H1 (cell line): ENCODE measurements around the gene MDC1. TPM values are rescaled to one million over a fixed set of nuclear protein-coding genes. Genes with fewer than 3 reads are reported as not detected.
"Not testable (repeated sequence)": the region's sequence is repeated elsewhere in the genome, so short reads cannot be mapped to it uniquely, and the experiment has no call there.

ENCODE experiments used
- CTCF ChIA-PET: fragments of 300-600 bp; sonication (Branson Sonifier 250); formaldehyde crosslinking; loops from one replicate; lab custom pipeline; 2021; ENCODE audit not compliant: partially characterized antibody; lab: Charles Lee
- POLR2A ChIA-PET: fragments of 300-600 bp; sonication (Branson Sonifier 250); formaldehyde crosslinking; loops from one replicate; lab custom pipeline; 2021; ENCODE audit warnings: inconsistent platforms; ENCODE audit not compliant: partially characterized antibody; lab: Charles Lee
- DNase-seq, 2 experiments: peaks; one replicate each; pipeline versions ENCODE4 v3.0.0 to v3.0.0-alpha.2; 2010 to 2022; ENCODE audit warnings: low spot score in 2 of 2, low read depth in 1 of 2, mixed read lengths in 1 of 2
- FAIRE-seq: peaks from 2 replicates; lab custom pipeline; 2011; peaks lifted over from hg19 to GRCh38; lab: Jason Lieb, UNC
- H2AFZ ChIP-seq: 2 replicates; pipeline ENCODE4 v1.8.1; 2012; ENCODE audit warnings: low read length, inconsistent platforms
- H2AK5ac ChIP-seq: 2 replicates; pipeline ENCODE4 v1.6.1; 2013; ENCODE audit warnings: low read depth, low read length
- H2BK120ac ChIP-seq: replicated peaks from 2 replicates; pipeline ENCODE3; 2013; ENCODE audit warnings: low read depth, low read length, inconsistent platforms
- H2BK12ac ChIP-seq: 2 replicates; pipeline ENCODE4 v1.6.1; 2013; ENCODE audit warnings: low read depth, low read length
- H2BK15ac ChIP-seq: 2 replicates; pipeline ENCODE4 v1.6.1; 2013; ENCODE audit warnings: low read length
- H2BK20ac ChIP-seq: 2 replicates; pipeline ENCODE4 v1.6.1; 2013; ENCODE audit warnings: low read length
- H2BK5ac ChIP-seq: 2 replicates; pipeline ENCODE4 v1.6.1; 2013; ENCODE audit warnings: low read depth, low read length
- H3K14ac ChIP-seq: 2 replicates; pipeline ENCODE4 v1.6.1; 2013; ENCODE audit warnings: inconsistent platforms; ENCODE audit not compliant: insufficient read length
- H3K18ac ChIP-seq: 2 replicates; pipeline ENCODE4 v1.6.1; 2013; ENCODE audit warnings: low read length; ENCODE audit errors: extremely low read depth
- H3K23ac ChIP-seq: 2 replicates; pipeline ENCODE4 v1.6.1; 2013; ENCODE audit warnings: inconsistent platforms; ENCODE audit not compliant: insufficient read length
- H3K23me2 ChIP-seq: 2 replicates; pipeline ENCODE4 v1.6.1; 2013; ENCODE audit warnings: low read depth, low read length
- H3K27ac ChIP-seq: 2 replicates; pipeline ENCODE4 v1.6.1; 2011; ENCODE audit warnings: low read depth, low read length, inconsistent platforms
- H3K27me3 ChIP-seq, 4 experiments: replicated peaks in 1 of 4; 1 replicate in 1 of 4; 2 replicates in 3 of 4; pipeline versions ENCODE4 v1.6.1 to v1.8.1; 2011 to 2013; ENCODE audit warnings: low read length in 3 of 4, mild to moderate bottlenecking in 3 of 4, inconsistent platforms in 2 of 4, mixed read lengths in 2 of 4, moderate library complexity in 1 of 4; ENCODE audit not compliant: control insufficient read depth in 3 of 4, insufficient read depth in 3 of 4; ENCODE audit errors: extremely low read depth in 1 of 4
- H3K36me3 ChIP-seq, 4 experiments: 2 replicates each; pipeline versions ENCODE4 v1.6.1 to v1.8.1; 2011 to 2013; ENCODE audit warnings: mild to moderate bottlenecking in 4 of 4, low read length in 3 of 4, moderate library complexity in 2 of 4, control low read depth in 1 of 4, inconsistent platforms in 1 of 4; ENCODE audit not compliant: insufficient read depth in 4 of 4, control insufficient read depth in 2 of 4
- H3K4ac ChIP-seq: replicated peaks from 2 replicates; pipeline ENCODE3; 2013; ENCODE audit warnings: low read length, low read depth, mixed read lengths, inconsistent platforms; ENCODE audit not compliant: insufficient read length
- H3K4me1 ChIP-seq, 4 experiments: replicated peaks in 1 of 4; 1 replicate in 1 of 4; 2 replicates in 3 of 4; pipeline versions ENCODE4 v1.6.1 to v1.8.1; 2011 to 2013; ENCODE audit warnings: low read length in 3 of 4, inconsistent platforms in 2 of 4, mixed read lengths in 1 of 4; ENCODE audit not compliant: insufficient read depth in 4 of 4, control insufficient read depth in 3 of 4
- H3K4me2 ChIP-seq, 2 experiments: 2 replicates each; pipeline versions ENCODE4 v1.6.1 to v1.8.1; 2011 to 2013; ENCODE audit warnings: low read depth in 2 of 2, low read length in 2 of 2, control low read depth in 1 of 2, inconsistent platforms in 1 of 2, mild to moderate bottlenecking in 1 of 2; ENCODE audit not compliant: insufficient read depth in 1 of 2
- H3K4me3 ChIP-seq, 4 experiments: fragments of 200-600, 300-600 bp in 1 of 4; sonication (generic), shearing (Covaris generic), sonication (Bioruptor Twin) in 1 of 4; 2 replicates each; pipeline versions ENCODE4 v1.5.1 to v1.8.1; 2011 to 2016; ENCODE audit warnings: low read length in 4 of 4, low read depth in 3 of 4, control low read depth in 2 of 4, inconsistent platforms in 2 of 4, mild to moderate bottlenecking in 2 of 4, mixed read lengths in 1 of 4, moderate library complexity in 1 of 4; ENCODE audit not compliant: insufficient read depth in 2 of 4; ENCODE audit errors: extremely low read depth in 1 of 4
- H3K56ac ChIP-seq: replicated peaks from 2 replicates; pipeline ENCODE3; 2013; ENCODE audit warnings: low read depth, mild to moderate bottlenecking, mixed read lengths, low read length, inconsistent platforms; ENCODE audit not compliant: insufficient read length
- H3K79me1 ChIP-seq: 2 replicates; pipeline ENCODE4 v1.6.1; 2013; ENCODE audit warnings: low read depth, low read length, control low read depth
- H3K79me2 ChIP-seq, 2 experiments: 2 replicates each; pipeline versions ENCODE4 v1.6.1 to v1.8.1; 2012 to 2013; ENCODE audit warnings: low read length in 2 of 2, mild to moderate bottlenecking in 2 of 2, inconsistent platforms in 1 of 2; ENCODE audit not compliant: insufficient read depth in 2 of 2, control insufficient read depth in 1 of 2
- H3K9ac ChIP-seq, 4 experiments: replicated peaks in 1 of 4; 1 replicate in 1 of 4; 2 replicates in 3 of 4; pipeline versions ENCODE4 v1.6.1 to v1.8.1; 2011 to 2013; ENCODE audit warnings: low read depth in 3 of 4, low read length in 3 of 4, control low read depth in 2 of 4, mild to moderate bottlenecking in 2 of 4, moderate library complexity in 2 of 4, inconsistent platforms in 1 of 4; ENCODE audit errors: extremely low read depth in 1 of 4
- H3K9me3 ChIP-seq, 2 experiments: 2 replicates each; pipeline versions ENCODE4 v1.6.1 to v1.8.1; 2012 to 2013; ENCODE audit warnings: mild to moderate bottlenecking in 2 of 2, moderate library complexity in 2 of 2, control low read depth in 1 of 2, inconsistent platforms in 1 of 2, low read depth in 1 of 2, low read length in 1 of 2, mixed read lengths in 1 of 2; ENCODE audit not compliant: insufficient read depth in 2 of 2
- H4K20me1 ChIP-seq, 2 experiments: replicated peaks in 1 of 2; 2 replicates each; pipeline versions ENCODE3 to v1.8.1; 2011 to 2013; ENCODE audit warnings: inconsistent platforms in 2 of 2, low read length in 2 of 2, mild to moderate bottlenecking in 1 of 2; ENCODE audit not compliant: insufficient read depth in 2 of 2, control insufficient read depth in 1 of 2
- H4K5ac ChIP-seq: 2 replicates; pipeline ENCODE4 v1.6.1; 2013; ENCODE audit warnings: low read length, low read depth, mixed read lengths, inconsistent platforms; ENCODE audit not compliant: insufficient read length
- H4K8ac ChIP-seq: 2 replicates; pipeline ENCODE4 v1.8.0; 2013; ENCODE audit warnings: mild to moderate bottlenecking, moderate library complexity, low read length, inconsistent platforms; ENCODE audit not compliant: insufficient read depth; ENCODE audit errors: extremely low read depth
- H4K91ac ChIP-seq: replicated peaks from 2 replicates; pipeline ENCODE3; 2013; ENCODE audit warnings: low read length, mixed read lengths, inconsistent platforms; ENCODE audit not compliant: insufficient read length
- PHF8 ChIP-seq: fragments of 200-600 bp; sonication (generic); conservative IDR thresholded peaks from 2 replicates; pipeline ENCODE4 v1.7.1; 2012; ENCODE audit warnings: low read depth, mild to moderate bottlenecking, inconsistent platforms, low read length, moderate library complexity
- WGBS, 2 experiments: shearing (Covaris generic) in 1 of 2; methylation state at CpG; one replicate each; pipeline versions ENCODE4 v1.1.6 to v1.1.7; 2013 to 2015; ENCODE audit warnings: low lambda C conversion rate in 2 of 2, mixed read lengths in 2 of 2, inconsistent platforms in 1 of 2, low coverage in 1 of 2, missing lambda C conversion rate in 1 of 2; ENCODE audit not compliant: insufficient replicate concordance in 2 of 2, insufficient coverage in 1 of 2, insufficient read length in 1 of 2; ENCODE audit errors: extremely low coverage in 1 of 2, missing lambda C conversion rate in 1 of 2; 5-methylcytosine and 5-hydroxymethylcytosine counted together
- polyA plus RNA-seq, 7 experiments: library from polyadenylated mRNA; depleted of rRNA in 3 of 7; stranded (reverse) in 5 of 7; unstranded in 2 of 7; fragments of >200 nt in 5 of 7; fragments of 200-250 nt in 2 of 7; gene quantifications; 1 replicate in 5 of 7; 2 replicates in 1 of 7; 4 replicates in 1 of 7; pipeline versions ENCODE4 v1.2.1 to v1.2.3, GENCODE V29; 2011 to 2013; ENCODE audit warnings: missing spikeins in 2 of 7, mixed read lengths in 2 of 7
- total RNA-seq: library from RNA; stranded (reverse); fragmentation: NEBNext Ultra II Directional; extraction: Animal tissue kit (Norgen Biotek cat#: 25700); gene quantifications from 2 replicates; pipeline ENCODE4 v1.2.1, GENCODE V29; 2021

The MDC1 gene
- total and polyA plus RNA-seq, 2 of the 8 experiments (the other 6 are each of a cell fraction or from before 2014, with no cell fraction given) = 29.9 to 81.1 TPM

DNA sequence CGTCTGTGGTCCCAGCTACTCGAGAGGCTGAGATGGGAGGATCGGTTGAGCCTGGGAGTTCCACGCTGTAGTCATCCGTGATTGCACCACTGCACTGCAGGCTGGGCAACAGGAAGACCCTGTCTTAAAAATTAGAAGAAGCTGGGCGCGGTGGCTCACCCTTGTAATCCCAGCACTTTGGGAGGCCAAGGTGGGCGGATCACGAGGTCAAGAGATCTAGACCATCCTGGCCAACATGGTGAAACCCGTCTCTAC lies 4.9 kb upstream of the MDC1 start:
- Histone ChIP-seq H4K8ac (peak overlapping the region; percentile 85; the same call in 1 of the 2 replicates), H3K4me3 (peak overlapping the region; percentile 96 to 100 (median 96)), H3K9ac (peak overlapping the region; percentile 92 to 97 (median 95)), H3K18ac (peak overlapping the region; percentile 91; the same call in 1 of the 2 replicates), H3K79me2 (peaks cover 6 to 39% of the 10 kb centered on the region in 2 experiments)
- POLR2A ChIA-PET = interaction anchor here (0.6 to 35.9 kb wide), 34 partner anchors 14 to 489 kb away, joined by 3 to 732 read pairs (median 5); partner anchors contain the start of genes ATAT1, DHX16, FLOT1 and GNL1
- not testable (repeated sequence) for H3K23ac ChIP-seq, FAIRE-seq, H4K91ac ChIP-seq, H2BK15ac ChIP-seq, H2AFZ ChIP-seq, H3K56ac ChIP-seq, H3K79me1 ChIP-seq, H3K9me3 ChIP-seq, H2BK20ac ChIP-seq, H2BK12ac ChIP-seq, DNase-seq
- TF ChIP-seq PHF8 = peak; percentile 15; the same call in 1 of the 2 replicates
- TF ChIP-seq, all 59 proteins: peak for 1; not testable (repeated sequence) for 58
- H2BK120ac ChIP-seq, H2AK5ac ChIP-seq, H3K4ac ChIP-seq, H3K4me1 ChIP-seq, H3K23me2 ChIP-seq, H3K27me3 ChIP-seq, H4K5ac ChIP-seq, H3K14ac ChIP-seq: not testable (repeated sequence)
- H2BK5ac ChIP-seq = peak overlapping the region; percentile 72; the same call in 1 of the 2 replicates
- peak overlapping the region; percentile 87; the same call in 1 of the 2 replicates for H3K27ac ChIP-seq
- H4K20me1 ChIP-seq = peaks cover 8 to 22% of the 10 kb centered on the region in 2 experiments
- CTCF ChIA-PET = interaction anchor here (0.6 to 8.2 kb wide), 30 partner anchors 10 to 357 kb away, joined by 3 to 61 read pairs (median 5); partner anchors contain the start of genes DHX16, FLOT1 and NRM
- 9% methylated on average over 9 of the region's 10 CpGs; no CpG with 5 or more reads in 1 of the 2 experiments for WGBS, 2 experiments
- H3K36me3 ChIP-seq = peaks cover 21 to 43% (median 32%) of the 10 kb centered on the region in 4 experiments
- H3K4me2 ChIP-seq = peak overlapping the region; percentile 66 to 73
